ENCODE measurements around the gene CTRB1. TPM values are rescaled to one million over a fixed set of nuclear protein-coding genes. Genes with fewer than 3 reads are reported as not detected.
A peak's percentile ranks its signal among the peaks of the same experiment; 100 is the strongest.

The CTRB1 gene
- total RNA-seq, 1 experiment from 2014 or later: not detected

- H3K9me2 ChIP-seq (ENCODE audit: insufficient read depth): no peaks in the 10 kb centered on the region
- DNase-seq: no peak
- peak overlapping the region; percentile 99 for H3K4me2 ChIP-seq
- BruUV-seq (replicated peaks): TSS peak; percentile 25
- H3K9me3 ChIP-seq (ENCODE audit: insufficient read depth, low read depth): no peaks in the 10 kb centered on the region
- H4K20me1 ChIP-seq (ENCODE audit: insufficient read depth): peaks cover 45% of the 10 kb centered on the region
- TF ChIP-seq CTCF (conservative IDR thresholded peaks at IDR 0.05) (no peak), EZH2 (IDR thresholded peaks at IDR 0.05; ENCODE audit: low read depth) (no peak)
- 0 out of 2 replicates have a peak, but pooled peaks cover 3% of the 10 kb centered on the region for H3K36me3 ChIP-seq (ENCODE audit: low read depth)
- peak overlapping the region; percentile 99 for H3K4me3 ChIP-seq
- ChIA-PET CTCF (no interaction called here), POLR2A (ENCODE audit: unreplicated experiment) (interaction anchor here (0.6 to 0.8 kb wide), 2 partner anchors 9 to 19 kb away, joined by 3 to 6 read pairs; no protein-coding TSS in a partner anchor)
- intact Hi-C loops (cut with micrococcal nuclease; ENCODE audit: unreplicated experiment): loop anchor here (1.0 kb wide), 1 partner anchor 19 kb away; no protein-coding TSS in a partner anchor
- H2AFZ ChIP-seq: peak overlapping the region; percentile 83
- peaks cover 43% of the 10 kb centered on the region for H3K4me1 ChIP-seq (replicated peaks; ENCODE audit: insufficient read depth)
- H3F3A ChIP-seq (ENCODE audit: insufficient read depth, low read depth): peaks cover 7% of the 10 kb centered on the region; the same call in 1 of the 2 replicates
- no peaks in the 10 kb centered on the region for H3K27me3 ChIP-seq (ENCODE audit: insufficient read depth, low read depth)
- peaks cover 57% of the 10 kb centered on the region for H3K79me2 ChIP-seq (ENCODE audit: low read depth)
- no peak overlapping the region for H3K27ac ChIP-seq
These were observed 45.7 kb downstream of the CTRB1 start for GRCh38 chr16:75264457-75264998.

- DNase-seq: peak in 1 of 2 experiments; percentile 43
- no peak for TF ChIP-seq CTCF (conservative IDR thresholded peaks at IDR 0.05)
- TF ChIP-seq EZH2 (IDR thresholded peaks at IDR 0.05; ENCODE audit: low read depth): no peak
- Histone ChIP-seq H3F3A (ENCODE audit: insufficient read depth, low read depth) (peaks cover 7% of the 10 kb centered on the region; the same call in 1 of the 2 replicates), H3K9me2 (ENCODE audit: insufficient read depth) (no peaks in the 10 kb centered on the region), H3K4me3 (peak overlapping the region; percentile 99), H3K4me2 (peak overlapping the region; percentile 99), H2AFZ (peak overlapping the region; percentile 83), H3K27me3 (ENCODE audit: insufficient read depth, low read depth) (no peaks in the 10 kb centered on the region), H3K36me3 (ENCODE audit: low read depth) (0 out of 2 replicates have a peak, but pooled peaks cover 3% of the 10 kb centered on the region), H3K27ac (no peak overlapping the region), H3K4me1 (replicated peaks; ENCODE audit: insufficient read depth) (peaks cover 43% of the 10 kb centered on the region), H3K79me2 (ENCODE audit: low read depth) (peaks cover 51% of the 10 kb centered on the region), H3K9me3 (ENCODE audit: insufficient read depth, low read depth) (no peaks in the 10 kb centered on the region), H4K20me1 (ENCODE audit: insufficient read depth) (peaks cover 43% of the 10 kb centered on the region)
- CTCF ChIA-PET: no interaction called here
- intact Hi-C loops (cut with micrococcal nuclease; ENCODE audit: unreplicated experiment): loop anchor here (1.0 kb wide), 1 partner anchor 20 kb away; no protein-coding TSS in a partner anchor
- POLR2A ChIA-PET (ENCODE audit: unreplicated experiment): interaction anchor here (0.5 to 0.8 kb wide), 2 partner anchors 10 to 58 kb away, joined by 3 to 4 read pairs; no protein-coding TSS in a partner anchor
- no TSS peak for BruUV-seq (replicated peaks)
These were observed 46.5 kb downstream of the CTRB1 start for GRCh38 chr16:75264999-75265910.

GRCh38 chr16:75265911-75266701 lies 47.3 kb downstream of the CTRB1 start:
- Histone ChIP-seq H3K36me3 (ENCODE audit: low read depth) (0 out of 2 replicates have a peak, but pooled peaks cover 3% of the 10 kb centered on the region), H2AFZ (peak overlapping the region; percentile 98), H3K27me3 (ENCODE audit: insufficient read depth, low read depth) (no peaks in the 10 kb centered on the region), H3K9me3 (ENCODE audit: insufficient read depth, low read depth) (no peaks in the 10 kb centered on the region), H3F3A (ENCODE audit: insufficient read depth, low read depth) (peaks cover 10% of the 10 kb centered on the region; the same call in 1 of the 2 replicates), H4K20me1 (ENCODE audit: insufficient read depth) (peaks cover 34% of the 10 kb centered on the region), H3K4me3 (peak overlapping the region; percentile 99), H3K27ac (peak overlapping the region; percentile 58), H3K4me1 (replicated peaks; ENCODE audit: insufficient read depth) (peaks cover 43% of the 10 kb centered on the region), H3K4me2 (peak overlapping the region; percentile 97), H3K79me2 (ENCODE audit: low read depth) (peaks cover 43% of the 10 kb centered on the region), H3K9me2 (ENCODE audit: insufficient read depth) (no peaks in the 10 kb centered on the region)
- TSS peak; percentile 79 for BruUV-seq (replicated peaks)
- intact Hi-C loops (cut with micrococcal nuclease; ENCODE audit: unreplicated experiment): loop anchor here (1.0 to 2.0 kb wide), 2 partner anchors 39 to 111 kb away; no protein-coding TSS in a partner anchor
- no peak for TF ChIP-seq EZH2 (IDR thresholded peaks at IDR 0.05; ENCODE audit: low read depth)
- TF ChIP-seq CTCF (conservative IDR thresholded peaks at IDR 0.05): no peak
- peak; percentile 76 to 91 for DNase-seq
- CTCF ChIA-PET: no interaction called here
- POLR2A ChIA-PET (ENCODE audit: unreplicated experiment): interaction anchor here (0.5 kb wide), 1 partner anchor 57 kb away, joined by 4 read pairs; no protein-coding TSS in a partner anchor
